ENCODE data around the gene KIF16B.

Gene KIF16B

GRCh38 chr20:16412906-16413305 is 160.3 kb downstream of the KIF16B start:
- H3K27ac ChIP-seq = no peak overlapping the region
- TF ChIP-seq ZFX (IDR thresholded peaks at IDR 0.05; ENCODE audit: borderline replicate concordance) (no peak), CTCF (IDR thresholded peaks at IDR 0.05) (no peak)

GRCh38 chr20:16411361-16411760 is 161.9 kb downstream of the KIF16B start:
- TF ChIP-seq ZFX (IDR thresholded peaks at IDR 0.05; ENCODE audit: borderline replicate concordance) = no peak
- TF ChIP-seq CTCF (IDR thresholded peaks at IDR 0.05) = no peak
- H3K27ac ChIP-seq = no peak overlapping the region

GRCh38 chr20:16410626-16411025 is 162.6 kb downstream of the KIF16B start:
- no peak for TF ChIP-seq CTCF (IDR thresholded peaks at IDR 0.05)
- no peak for TF ChIP-seq ZFX (IDR thresholded peaks at IDR 0.05; ENCODE audit: borderline replicate concordance)

DNA sequence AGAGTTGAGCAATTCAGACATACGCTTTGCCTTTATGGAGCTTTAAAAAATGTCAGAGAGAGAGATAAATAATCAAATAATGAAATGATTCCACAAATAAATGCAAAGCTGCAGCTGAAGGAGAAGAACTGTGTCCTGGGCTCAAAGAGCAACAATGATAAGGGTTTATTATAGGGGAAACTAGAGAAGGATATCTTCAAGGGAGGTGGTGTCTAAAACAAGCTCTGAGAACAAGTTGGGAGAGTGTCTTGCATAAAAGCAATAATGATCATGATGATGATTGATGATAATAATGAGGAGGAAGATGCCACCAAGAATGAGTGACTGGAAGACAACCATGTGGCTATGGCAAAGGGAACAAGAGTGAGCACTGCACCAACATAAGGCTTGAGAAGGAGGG is 164.3 kb downstream of the KIF16B start:
- TF ChIP-seq CTCF (IDR thresholded peaks at IDR 0.05) = no peak
- no peak for TF ChIP-seq ZFX (IDR thresholded peaks at IDR 0.05; ENCODE audit: borderline replicate concordance)
- no peak overlapping the region for H3K27ac ChIP-seq

More at GRCh38 chr20:16410626-16411025, 162.6 kb downstream of the KIF16B start:
- H3K27ac ChIP-seq = no peak overlapping the region

DNA sequence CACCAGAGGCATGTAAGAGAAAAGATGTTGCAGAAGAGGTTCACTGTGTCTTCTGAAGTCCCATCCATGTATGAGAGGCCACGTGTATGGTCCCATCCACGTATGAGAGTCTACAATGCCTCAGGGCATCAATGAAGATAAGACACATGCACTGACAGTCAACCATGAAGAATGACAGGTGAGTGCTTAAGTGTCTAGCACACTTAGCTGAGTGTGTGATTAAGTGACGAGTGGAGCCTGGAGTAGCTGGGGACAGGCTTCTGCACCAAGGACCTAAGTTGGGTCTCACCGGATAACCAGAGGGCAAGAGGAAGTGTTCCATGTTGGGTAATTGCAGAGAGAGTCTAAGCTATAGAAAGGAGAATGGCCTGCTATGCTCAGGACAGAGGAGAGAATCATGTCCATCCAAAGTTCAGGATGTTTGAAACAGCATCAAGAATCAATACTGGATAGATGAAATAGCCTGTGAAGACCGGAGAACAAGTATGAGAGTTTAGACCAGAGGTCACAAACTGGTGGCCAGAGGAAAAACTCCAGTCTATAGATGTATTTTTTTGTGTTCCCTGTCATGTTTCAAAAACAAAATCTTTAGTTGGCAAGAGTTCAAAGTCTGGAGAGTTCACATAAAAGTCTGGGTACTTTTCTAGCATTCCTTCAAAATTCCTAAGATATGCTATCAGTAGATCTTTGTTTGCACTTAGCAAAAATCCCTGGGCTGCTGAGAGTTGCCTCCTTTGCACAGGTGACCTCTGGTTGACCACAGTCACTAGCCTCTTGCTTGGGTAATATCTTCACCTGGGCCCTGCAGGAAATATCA is 165.8 kb downstream of the KIF16B start:
- TF ChIP-seq ZFX (IDR thresholded peaks at IDR 0.05; ENCODE audit: borderline replicate concordance) (no peak), CTCF (IDR thresholded peaks at IDR 0.05) (no peak)
- no peak overlapping the region for H3K27ac ChIP-seq

DNA sequence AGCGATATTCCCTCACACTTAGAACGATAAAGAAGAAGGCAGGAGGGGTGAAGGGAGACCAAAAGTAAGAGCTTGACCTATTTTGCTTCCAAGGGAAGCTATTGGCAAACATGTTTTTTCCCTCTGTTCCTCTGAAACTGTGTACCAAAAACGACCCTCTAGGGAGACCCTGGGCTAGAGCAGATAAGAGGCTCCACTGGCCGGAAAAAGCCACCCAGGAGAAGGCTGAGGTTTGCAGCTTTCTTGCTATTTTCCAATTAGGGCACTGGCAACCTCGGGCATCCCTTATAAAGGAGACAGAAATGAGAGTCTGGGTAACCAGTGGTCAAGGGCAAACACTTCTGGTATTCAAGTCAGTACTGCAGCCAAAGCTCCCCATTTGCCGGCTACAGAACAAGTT is 168.0 kb downstream of the KIF16B start:
- TF ChIP-seq ZFX (IDR thresholded peaks at IDR 0.05; ENCODE audit: borderline replicate concordance) (no peak), CTCF (IDR thresholded peaks at IDR 0.05) (no peak)
- no peak overlapping the region for H3K27ac ChIP-seq

- H3K27ac ChIP-seq = no peak overlapping the region
- TF ChIP-seq ZFX (IDR thresholded peaks at IDR 0.05; ENCODE audit: borderline replicate concordance) (no peak), CTCF (IDR thresholded peaks at IDR 0.05) (no peak)
Observed at GRCh38 chr20:16404640-16405039, 168.6 kb downstream of the KIF16B start.
